Muscle of leg (tissue), 11 donors: ENCODE results near the gene PPFIBP1. TPM values are rescaled to one million over a fixed set of nuclear protein-coding genes. Genes with fewer than 3 reads are reported as not detected.
A peak's percentile ranks its signal among the peaks of the same experiment; 100 is the strongest.
"Not testable (repeated sequence)": the region's sequence is repeated elsewhere in the genome, so short reads cannot be mapped to it uniquely, and the experiment has no call there.

Experiments
- DNase-seq: peaks from one replicate; pipeline ENCODE4 v3.0.0; 2013
- H3K27ac ChIP-seq: one replicate; pipeline ENCODE4 v1.5.1; 2013; ENCODE audit warnings: mild to moderate bottlenecking, low read length, control low read depth
- H3K27me3 ChIP-seq: one replicate; pipeline ENCODE4 v1.6.1; 2013; ENCODE audit warnings: low read length; ENCODE audit not compliant: control insufficient read depth, insufficient read depth
- H3K36me3 ChIP-seq: one replicate; pipeline ENCODE4 v1.6.1; 2013; ENCODE audit warnings: low read length; ENCODE audit not compliant: control insufficient read depth, insufficient read depth
- H3K4me1 ChIP-seq: one replicate; pipeline ENCODE4 v1.6.1; 2013; ENCODE audit warnings: low read length; ENCODE audit not compliant: control insufficient read depth, insufficient read depth
- H3K4me3 ChIP-seq: one replicate; pipeline ENCODE4 v1.5.1; 2013; ENCODE audit warnings: low read length, control low read depth
- H3K9me3 ChIP-seq: replicated peaks from 2 replicates; pipeline ENCODE4 v1.6.1; 2013; ENCODE audit warnings: low read depth, low read length; ENCODE audit not compliant: control insufficient read depth
- WGBS: methylation state at CpG from one replicate; pipeline ENCODE4 v1.1.5; 2013; ENCODE audit warnings: missing lambda C conversion rate; ENCODE audit not compliant: insufficient coverage; 5-methylcytosine and 5-hydroxymethylcytosine counted together
- polyA plus RNA-seq, 8 donors: library from polyadenylated mRNA; unstranded; fragments of 120-200 nt; gene quantifications; one replicate each; pipeline versions ENCODE4 v1.2.1 to v1.2.3, GENCODE V29; 2013; ENCODE audit warnings: inconsistent platforms in 1 of 8, low replicate concordance in 1 of 8; ENCODE audit not compliant: insufficient read length in 8 of 8, insufficient read depth in 1 of 8
- total RNA-seq: library from RNA; stranded (reverse); fragments of 120-200 nt; gene quantifications from one replicate; pipeline ENCODE4 v1.2.4, GENCODE V29; 2013

The PPFIBP1 gene
- total and polyA plus RNA-seq, 9 donors, result 24.1 to 51.4 (median 37.3) TPM

- H3K4me1 ChIP-seq, result no peaks in the 10 kb centered on the region
- WGBS, result no CpG with 5 or more reads among the region's 3 CpGs
Measured at GRCh38 chr12:27576667-27577347, 52.8 kb downstream of the PPFIBP1 start.

GRCh38 chr12:27577688-27578087 is 53.7 kb downstream of the PPFIBP1 start:
- H3K36me3 ChIP-seq, result peaks cover 7% of the 10 kb centered on the region
- no peak for DNase-seq
- no peak overlapping the region for H3K27ac ChIP-seq
- no peak overlapping the region for H3K4me3 ChIP-seq
- H3K9me3 ChIP-seq, result no peaks in the 10 kb centered on the region
- WGBS, result no CpG with 5 or more reads among the region's 4 CpGs
- H3K27me3 ChIP-seq, result no peaks in the 10 kb centered on the region
- peaks cover 4% of the 10 kb centered on the region for H3K4me1 ChIP-seq

More at GRCh38 chr12:27576667-27577347, 52.8 kb downstream of the PPFIBP1 start:
- Histone ChIP-seq H3K36me3 (peaks cover 7% of the 10 kb centered on the region), H3K27me3 (no peaks in the 10 kb centered on the region), H3K4me3 (no peak overlapping the region), H3K27ac (no peak overlapping the region), H3K9me3 (no peaks in the 10 kb centered on the region)
- DNase-seq, result no peak

DNA sequence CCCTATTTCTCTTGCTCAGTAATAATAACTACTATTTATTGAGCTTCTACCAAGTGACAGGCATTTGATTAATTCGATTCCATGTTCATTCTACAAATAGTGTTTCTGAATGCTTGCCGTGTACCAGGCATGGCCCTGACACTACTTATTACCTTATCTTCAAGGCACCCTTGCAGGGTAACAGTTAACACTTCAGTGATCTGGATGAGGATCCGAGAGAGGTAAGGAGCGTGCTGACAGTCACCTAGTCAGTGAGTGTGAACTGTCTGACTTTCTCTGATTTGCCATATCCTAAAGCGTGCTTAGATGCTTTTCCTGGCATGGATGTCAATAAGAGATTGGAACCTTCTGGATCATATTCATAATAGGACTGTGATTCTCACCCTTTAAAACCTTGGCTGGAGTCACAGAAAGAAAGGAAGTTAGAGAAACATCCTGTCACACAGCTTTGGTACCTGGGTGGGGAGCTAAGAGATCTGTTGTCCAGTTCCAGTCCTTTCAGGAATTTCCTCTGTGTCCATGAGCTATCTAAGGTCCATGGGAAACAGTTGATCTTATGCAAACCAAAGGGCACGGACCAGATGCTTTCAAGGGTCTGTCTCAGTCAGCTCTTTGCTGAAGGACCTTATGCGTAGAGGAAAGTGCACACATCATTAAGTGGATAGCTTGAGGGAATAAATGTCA is 54.8 kb downstream of the PPFIBP1 start:
- 100% methylated on average over 1 of the region's 7 CpGs for WGBS
- no peak for DNase-seq
- no peaks in the 10 kb centered on the region for H3K9me3 ChIP-seq
- no peak overlapping the region for H3K27ac ChIP-seq
- peaks cover 7% of the 10 kb centered on the region for H3K36me3 ChIP-seq
- peaks cover 10% of the 10 kb centered on the region for H3K4me1 ChIP-seq
- H3K27me3 ChIP-seq, result no peaks in the 10 kb centered on the region
- no peak overlapping the region for H3K4me3 ChIP-seq

- 90% methylated on average over 4 of the region's 9 CpGs for WGBS
- Histone ChIP-seq H3K4me3 (no peak overlapping the region), H3K4me1 (peaks cover 10% of the 10 kb centered on the region), H3K27me3 (no peaks in the 10 kb centered on the region), H3K36me3 (peaks cover 7% of the 10 kb centered on the region), H3K27ac (no peak overlapping the region), H3K9me3 (no peaks in the 10 kb centered on the region)
- DNase-seq, result no peak
Measured at GRCh38 chr12:27580561-27581330, 56.7 kb downstream of the PPFIBP1 start.

- H3K27ac ChIP-seq, H3K4me1 ChIP-seq: not testable (repeated sequence)
Measured at GRCh38 chr12:27581331-27581671, 57.3 kb downstream of the PPFIBP1 start.

GRCh38 chr12:27581833-27582232 is 57.8 kb downstream of the PPFIBP1 start:
- not testable (repeated sequence) for H3K4me3 ChIP-seq, H3K27me3 ChIP-seq, H3K36me3 ChIP-seq, H3K27ac ChIP-seq, H3K4me1 ChIP-seq, H3K9me3 ChIP-seq
- whole genome bisulfite sequencing, result no CpG with 5 or more reads among the region's 3 CpGs
- peak; percentile 57 for DNase-seq

More at GRCh38 chr12:27581331-27581671, 57.3 kb downstream of the PPFIBP1 start:
- H3K4me3 ChIP-seq, H3K9me3 ChIP-seq, H3K27me3 ChIP-seq, DNase-seq, H3K36me3 ChIP-seq: not testable (repeated sequence)
- no CpG with 5 or more reads among the region's 1 CpG for WGBS

GRCh38 chr12:27582445-27582844 is 58.4 kb downstream of the PPFIBP1 start:
- not testable (repeated sequence) for H3K4me3 ChIP-seq, H3K36me3 ChIP-seq, H3K27me3 ChIP-seq, H3K9me3 ChIP-seq, DNase-seq, H3K4me1 ChIP-seq
- peak overlapping the region; percentile 89 for H3K27ac ChIP-seq
- no CpG with 5 or more reads among the region's 5 CpGs for WGBS

- H3K9me3 ChIP-seq, result no peaks in the 10 kb centered on the region
- H3K4me1 ChIP-seq, result peaks cover 10% of the 10 kb centered on the region
- peak; percentile 90 for DNase-seq
- H3K36me3 ChIP-seq, result peaks cover 5% of the 10 kb centered on the region
- no CpG with 5 or more reads among the region's 3 CpGs for WGBS
- H3K27me3 ChIP-seq, result no peaks in the 10 kb centered on the region
- no peak overlapping the region for H3K4me3 ChIP-seq
- H3K27ac ChIP-seq, result peak overlapping the region; percentile 89
Measured at GRCh38 chr12:27583057-27583797, 59.2 kb downstream of the PPFIBP1 start.

GRCh38 chr12:27583981-27584380 is 60.0 kb downstream of the PPFIBP1 start:
- 86% methylated on average over 4 of the region's 6 CpGs for WGBS

More at GRCh38 chr12:27583981-27584380, 60.0 kb downstream of the PPFIBP1 start:
- Histone ChIP-seq H3K36me3 (peaks cover 3% of the 10 kb centered on the region), H3K27ac (peak overlapping the region; percentile 89), H3K4me3 (no peak overlapping the region), H3K4me1 (peaks cover 10% of the 10 kb centered on the region), H3K27me3 (no peaks in the 10 kb centered on the region), H3K9me3 (no peaks in the 10 kb centered on the region)
- no peak for DNase-seq
